Activated CD4-positive, alpha-beta T cell treated with anti-CD3 and anti-CD28 coated beads, Interleukin-2, amount 10 ng/mL, durations not matched to agents 24 days and 14 days (primary cell): ENCODE data around the gene U2AF1L4. TPM values are rescaled to one million over a fixed set of nuclear protein-coding genes. Genes with fewer than 3 reads are reported as not detected.
"Not testable (repeated sequence)": the region's sequence is repeated elsewhere in the genome, so short reads cannot be mapped to it uniquely, and the experiment has no call there.

ENCODE experiments used
- DNase-seq: peaks from one replicate; pipeline ENCODE4 v3.0.0; 2022
- H3K27ac Mint-ChIP-seq: one replicate; pipeline ENCODE4 v1.8.0; 2022; ENCODE audit warnings: mild to moderate bottlenecking, mixed read lengths
- H3K27me3 Mint-ChIP-seq: one replicate; pipeline ENCODE4 v1.8.0; 2022; ENCODE audit warnings: mixed read lengths
- H3K36me3 Mint-ChIP-seq: one replicate; pipeline ENCODE4 v1.8.0; 2022; ENCODE audit warnings: low read depth, mild to moderate bottlenecking, mixed read lengths
- H3K4me1 Mint-ChIP-seq: one replicate; pipeline ENCODE4 v1.8.0; 2021; ENCODE audit warnings: mixed read lengths
- H3K4me3 Mint-ChIP-seq: one replicate; pipeline ENCODE4 v1.8.0; 2022; ENCODE audit warnings: mild to moderate bottlenecking, moderate library complexity, mixed read lengths
- H3K9me3 Mint-ChIP-seq: one replicate; pipeline ENCODE4 v1.8.0; 2021; ENCODE audit warnings: mixed read lengths
- intact Hi-C: fragments of 100-400 bp; cut with micrococcal nuclease; formaldehyde crosslinking; loops from one replicate; pipeline ENCODE4 v1.15.1; 2023
- total RNA-seq: library from RNA; stranded (reverse); gene quantifications from 2 replicates; pipeline ENCODE4 v1.2.3, GENCODE V29; 2022

U2AF1L4 gene
- total RNA-seq, 1 donor from 2014 or later: 26.9 TPM

DNA sequence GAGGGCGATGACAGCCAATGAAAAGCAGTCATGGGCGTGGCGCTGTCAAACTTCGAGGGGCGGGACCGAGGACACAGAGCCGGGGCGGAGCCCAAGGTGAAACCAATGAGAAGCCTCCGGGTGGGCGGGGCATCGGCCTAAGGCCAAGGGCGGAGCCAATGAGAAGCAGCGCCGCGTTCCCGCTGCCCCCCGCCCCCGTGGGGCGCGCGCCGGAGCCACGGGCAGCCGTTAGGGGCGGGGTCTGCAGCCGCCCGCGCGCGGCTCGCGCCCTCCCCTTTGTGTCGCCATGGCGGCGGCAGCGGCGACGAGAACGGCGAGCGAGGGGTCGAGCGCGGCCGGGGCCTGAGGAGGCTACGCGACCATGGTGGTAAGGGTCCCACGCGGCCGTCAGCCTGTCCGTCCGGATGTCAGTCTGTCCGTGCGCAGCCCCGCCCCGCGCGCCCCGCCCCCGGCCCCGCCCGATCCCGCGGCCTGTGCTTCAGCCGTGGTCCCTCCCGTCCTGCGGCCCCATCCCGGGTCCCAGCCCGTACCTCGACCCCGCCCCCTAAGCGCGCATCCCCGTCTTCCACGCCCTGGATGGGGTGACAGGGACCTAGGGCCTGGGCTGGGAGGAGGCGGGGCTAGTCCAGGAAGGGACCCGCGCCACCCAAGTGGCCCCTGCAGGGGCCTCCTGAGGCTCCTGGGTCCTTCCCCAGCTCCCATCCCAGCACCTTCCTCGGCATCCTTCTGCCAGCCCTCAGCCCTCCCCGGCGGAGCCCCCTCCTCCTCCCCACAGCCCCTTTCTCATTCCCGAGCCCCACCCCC lies 30.3 kb upstream of the U2AF1L4 start, which contains the start of gene ARHGAP33:
Gene ARHGAP33 (plus strand): TSS at position 267 of the 804 bp plus-strand sequence. CDS start 95 bp downstream, at position 362.
- Mint-ChIP-seq H3K9me3 (no peaks in the 10 kb centered on the region), H3K4me3 (peak within 1 kb of the TSS; percentile 88), H3K36me3 (peaks cover 8% of the 10 kb centered on the region), H3K27ac (peak within 1 kb of the TSS; percentile 71), H3K27me3 (no peaks in the 10 kb centered on the region), H3K4me1 (peaks cover 26% of the 10 kb centered on the region)
- DNase-seq: peak; percentile 100
- intact Hi-C loops: loop anchor here (1.0 to 5.0 kb wide), 6 partner anchors 17 to 156 kb away; partner anchors contain the start of genes APLP1, PROSER3, PSENEN and U2AF1L4

DNA sequence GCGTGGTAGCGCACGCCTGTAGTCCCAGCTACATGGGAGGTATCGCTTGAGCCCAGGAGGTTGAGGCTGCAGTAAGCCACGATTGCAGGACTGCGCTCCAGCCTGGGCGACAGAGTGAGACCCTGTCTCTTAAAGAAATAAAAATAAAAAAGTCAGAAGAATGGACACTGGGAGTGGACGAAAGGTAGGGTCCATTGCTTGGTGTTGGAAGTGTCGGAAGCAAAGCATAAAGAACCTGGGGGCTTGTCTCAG lies 29.8 kb upstream of the U2AF1L4 start:
- peak overlapping the region; percentile 52 for H3K27ac Mint-ChIP-seq
- H3K4me3 Mint-ChIP-seq: peak overlapping the region; percentile 88
- H3K36me3 Mint-ChIP-seq: peaks cover 10% of the 10 kb centered on the region
- DNase-seq: no peak
- no peaks in the 10 kb centered on the region for H3K27me3 Mint-ChIP-seq
- peaks cover 26% of the 10 kb centered on the region for H3K4me1 Mint-ChIP-seq
- H3K9me3 Mint-ChIP-seq: no peaks in the 10 kb centered on the region
- intact Hi-C loops: loop anchor here (1.0 to 5.0 kb wide), 6 partner anchors 17 to 156 kb away; partner anchors contain the start of genes APLP1, PROSER3, PSENEN and U2AF1L4

DNA sequence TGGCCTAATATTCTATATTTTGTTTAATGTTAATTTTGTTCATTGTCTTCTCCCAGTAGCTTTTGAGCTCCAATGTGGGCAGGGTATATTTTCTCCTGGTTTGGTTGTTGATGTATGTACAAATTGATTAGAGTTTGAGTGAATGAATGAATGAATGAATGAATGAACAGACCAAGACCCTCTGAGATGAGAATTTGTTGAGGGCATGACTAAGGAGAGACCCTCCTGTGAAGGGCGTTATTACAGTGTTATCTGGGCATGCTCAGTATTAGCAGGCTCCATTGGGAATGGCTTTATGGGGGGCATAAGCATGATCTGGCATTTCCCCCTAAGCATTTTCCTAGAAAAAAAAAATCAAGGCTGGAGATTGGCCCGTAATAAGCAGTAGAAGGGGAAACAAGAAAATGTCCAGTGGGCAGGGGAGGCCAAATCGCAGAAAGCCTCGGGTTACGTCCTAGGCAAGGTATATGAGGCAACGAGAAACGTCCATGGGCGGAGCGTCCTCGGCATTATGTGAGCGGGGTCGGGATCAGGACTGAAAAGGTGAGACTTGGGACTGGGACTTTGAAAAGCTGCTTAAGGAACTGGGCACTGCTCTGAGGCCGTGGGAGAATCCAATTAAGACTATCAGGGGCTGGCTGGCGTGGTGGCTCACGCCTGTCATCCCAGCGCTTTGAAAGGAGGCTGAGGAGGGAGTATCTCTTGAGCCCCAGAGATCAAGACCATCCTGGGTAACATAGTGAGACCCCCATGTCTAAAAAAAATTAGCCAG lies 29.2 kb upstream of the U2AF1L4 start:
- intact Hi-C loops: loop anchor here (1.0 to 5.0 kb wide), 6 partner anchors 16 to 157 kb away; partner anchors contain the start of genes APLP1, PROSER3, PSENEN and U2AF1L4
- peaks cover 26% of the 10 kb centered on the region for H3K4me1 Mint-ChIP-seq
- no peaks in the 10 kb centered on the region for H3K27me3 Mint-ChIP-seq
- peaks cover 8% of the 10 kb centered on the region for H3K36me3 Mint-ChIP-seq
- peak overlapping the region; percentile 88 for H3K4me3 Mint-ChIP-seq
- no peak overlapping the region for H3K27ac Mint-ChIP-seq
- no peaks in the 10 kb centered on the region for H3K9me3 Mint-ChIP-seq
- DNase-seq: no peak

DNA sequence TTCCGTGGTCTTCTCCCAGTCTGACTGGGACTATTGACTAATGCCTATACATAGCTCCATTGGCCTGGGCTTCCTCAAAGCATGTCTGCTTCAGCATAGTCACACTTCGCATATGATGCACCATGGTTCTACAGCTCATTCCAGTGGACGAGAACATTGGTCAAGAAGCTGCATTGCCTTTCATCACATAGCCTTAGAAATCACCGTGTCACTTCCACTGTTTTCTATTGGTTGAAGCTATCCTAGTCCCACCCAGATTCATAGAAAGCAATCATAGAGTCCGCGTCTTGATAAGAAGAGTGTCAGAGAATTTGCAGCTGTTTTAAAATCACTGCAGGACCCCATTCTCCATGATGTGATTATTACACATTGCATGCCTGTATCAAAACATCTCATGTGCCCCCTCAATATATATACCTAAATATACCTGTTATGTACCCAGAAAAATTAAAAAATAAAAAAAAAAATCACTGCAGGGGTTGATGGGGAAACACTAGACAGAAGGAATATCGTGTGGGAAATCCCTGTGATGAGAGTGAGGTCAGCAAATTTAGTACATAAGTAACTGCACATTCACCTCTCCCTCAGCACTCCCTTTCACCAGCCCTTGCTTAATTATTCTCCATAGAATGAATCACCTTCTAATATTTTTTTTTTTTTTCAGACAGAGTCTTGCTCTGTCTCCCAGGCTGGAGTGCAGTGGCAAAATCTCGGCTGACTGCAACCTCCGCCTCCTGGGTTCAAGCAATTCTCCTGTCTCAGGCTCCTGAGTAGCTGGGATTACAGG lies 28.0 kb upstream of the U2AF1L4 start:
- H3K27me3 Mint-ChIP-seq: no peaks in the 10 kb centered on the region
- peaks cover 24% of the 10 kb centered on the region for H3K4me1 Mint-ChIP-seq
- peaks cover 9% of the 10 kb centered on the region for H3K36me3 Mint-ChIP-seq
- no peak for DNase-seq
- H3K9me3 Mint-ChIP-seq: no peaks in the 10 kb centered on the region
- H3K4me3 Mint-ChIP-seq: no peak overlapping the region
- intact Hi-C loops: no loop called here
- H3K27ac Mint-ChIP-seq: no peak overlapping the region

DNA sequence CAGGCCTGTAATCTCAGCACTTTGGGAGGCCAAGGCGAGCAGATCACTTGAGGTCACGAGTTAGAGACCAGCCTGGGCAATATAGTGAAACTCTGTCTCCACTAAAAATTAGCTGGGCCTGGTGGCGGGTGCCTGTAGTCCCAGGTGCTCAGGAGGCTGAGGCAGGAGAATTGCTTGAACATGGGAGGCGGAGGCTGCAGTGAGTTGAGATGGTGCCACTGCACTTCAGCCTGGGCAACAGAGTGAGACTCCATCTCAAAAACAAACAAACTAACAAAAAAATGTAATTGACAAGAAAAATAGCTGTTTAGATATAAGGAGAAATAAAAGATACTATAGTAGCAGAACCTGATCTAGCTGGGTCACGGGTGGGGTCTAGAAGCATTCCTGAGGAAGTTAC lies 27.1 kb upstream of the U2AF1L4 start:
- intact Hi-C loops, H3K27me3 Mint-ChIP-seq, DNase-seq, H3K27ac Mint-ChIP-seq, H3K4me3 Mint-ChIP-seq, H3K9me3 Mint-ChIP-seq: not testable (repeated sequence)
- peaks cover 23% of the 10 kb centered on the region for H3K4me1 Mint-ChIP-seq
- peaks cover 11% of the 10 kb centered on the region for H3K36me3 Mint-ChIP-seq

DNA sequence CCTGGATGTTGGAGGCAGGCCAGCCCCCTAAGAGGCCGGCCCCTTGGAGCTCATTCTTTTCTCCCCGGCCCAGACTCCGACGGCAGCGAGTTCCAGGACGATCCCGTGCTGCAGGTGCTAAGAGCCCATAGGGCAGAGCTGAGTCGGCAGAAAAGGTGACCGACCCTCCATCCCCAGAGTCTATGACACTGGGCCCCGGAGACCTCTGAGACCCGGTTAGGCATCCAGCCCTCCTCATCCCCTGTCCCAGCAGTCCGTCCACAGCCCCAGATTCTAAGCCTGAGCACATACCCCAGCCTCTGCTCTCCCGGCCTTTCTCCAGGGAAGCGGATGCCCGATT lies 22.8 kb upstream of the U2AF1L4 start:
- no peaks in the 10 kb centered on the region for H3K27me3 Mint-ChIP-seq
- H3K36me3 Mint-ChIP-seq: peaks cover 22% of the 10 kb centered on the region

DNA sequence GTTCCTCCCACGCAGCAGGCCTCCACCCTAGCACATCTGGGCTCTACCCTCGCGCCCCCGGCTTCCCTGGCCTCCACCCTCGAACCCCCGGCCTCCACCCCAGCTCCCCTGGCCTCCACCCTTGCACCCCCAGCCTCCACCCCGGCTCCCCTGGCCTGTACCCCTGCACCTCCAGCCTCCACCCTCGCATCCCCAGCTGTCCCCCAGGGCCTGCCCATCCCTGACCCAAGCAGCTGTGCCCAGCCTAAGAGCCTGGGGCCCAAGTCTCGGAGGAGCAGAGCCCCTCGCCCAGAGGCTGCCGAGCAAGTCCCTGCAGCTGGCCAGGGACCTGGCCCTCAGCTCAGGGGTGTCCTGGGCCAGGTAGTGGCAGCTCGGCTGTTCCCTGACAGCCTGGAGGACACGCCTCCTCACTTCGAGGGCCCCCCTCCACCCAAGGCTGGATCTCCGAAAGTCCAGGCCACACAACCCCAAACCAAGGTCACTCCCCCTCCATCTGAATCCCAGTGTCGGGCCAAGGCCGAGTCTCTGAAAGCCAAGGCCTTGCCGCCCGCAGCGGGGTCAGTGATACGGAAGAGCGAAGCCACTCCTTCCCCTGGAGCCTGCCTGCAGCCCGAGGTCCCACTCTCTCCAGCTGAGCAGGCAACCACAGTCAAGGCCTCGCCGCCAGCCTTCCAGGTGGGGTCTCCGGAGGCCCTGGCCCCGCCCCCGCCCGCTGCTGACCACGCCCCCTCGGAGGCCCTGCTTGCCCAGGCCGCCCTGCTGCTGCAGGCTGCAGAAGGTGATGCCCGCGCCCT lies 22.3 kb upstream of the U2AF1L4 start:
- intact Hi-C loops: no loop called here

More for the DNA sequence above, 22.8 kb upstream of the U2AF1L4 start:
- Mint-ChIP-seq H3K4me3 (no peak overlapping the region), H3K27ac (no peak overlapping the region), H3K4me1 (no peaks in the 10 kb centered on the region), H3K9me3 (no peaks in the 10 kb centered on the region)
- intact Hi-C loops: no loop called here
- DNase-seq: no peak

DNA sequence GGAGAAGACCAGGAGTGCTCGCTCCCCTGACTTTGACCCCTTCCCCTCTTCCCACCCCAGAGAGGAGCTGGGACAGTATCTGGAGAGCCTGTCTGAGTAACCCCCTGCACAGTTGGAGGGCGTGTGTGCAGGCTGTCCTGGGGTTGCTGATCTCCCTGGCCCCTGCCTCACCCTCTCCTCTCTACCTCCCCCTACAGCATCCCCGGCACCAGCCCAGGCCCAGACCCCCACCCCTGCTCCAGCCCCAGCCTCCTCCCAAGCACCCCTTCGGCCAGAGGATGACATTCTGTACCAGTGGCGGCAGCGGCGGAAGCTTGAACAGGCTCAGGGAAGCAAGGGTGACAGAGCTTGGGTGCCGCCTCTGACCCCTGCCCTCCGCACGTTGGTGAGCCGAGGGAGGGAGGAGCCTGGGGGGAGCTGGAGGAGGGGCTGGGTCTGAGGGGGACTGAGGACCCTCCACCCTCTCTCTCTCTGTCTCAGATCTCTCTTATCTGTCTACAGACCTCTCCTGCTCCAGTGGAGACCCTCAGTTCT lies 21.4 kb upstream of the U2AF1L4 start:
- no peak overlapping the region for H3K4me3 Mint-ChIP-seq
- H3K36me3 Mint-ChIP-seq: peaks cover 27% of the 10 kb centered on the region

More for the DNA sequence above, 22.3 kb upstream of the U2AF1L4 start:
- no peaks in the 10 kb centered on the region for H3K27me3 Mint-ChIP-seq
- no peaks in the 10 kb centered on the region for H3K9me3 Mint-ChIP-seq
- peaks cover 22% of the 10 kb centered on the region for H3K36me3 Mint-ChIP-seq
- DNase-seq: no peak
- no peak overlapping the region for H3K4me3 Mint-ChIP-seq
- no peak overlapping the region for H3K27ac Mint-ChIP-seq
- H3K4me1 Mint-ChIP-seq: no peaks in the 10 kb centered on the region

DNA sequence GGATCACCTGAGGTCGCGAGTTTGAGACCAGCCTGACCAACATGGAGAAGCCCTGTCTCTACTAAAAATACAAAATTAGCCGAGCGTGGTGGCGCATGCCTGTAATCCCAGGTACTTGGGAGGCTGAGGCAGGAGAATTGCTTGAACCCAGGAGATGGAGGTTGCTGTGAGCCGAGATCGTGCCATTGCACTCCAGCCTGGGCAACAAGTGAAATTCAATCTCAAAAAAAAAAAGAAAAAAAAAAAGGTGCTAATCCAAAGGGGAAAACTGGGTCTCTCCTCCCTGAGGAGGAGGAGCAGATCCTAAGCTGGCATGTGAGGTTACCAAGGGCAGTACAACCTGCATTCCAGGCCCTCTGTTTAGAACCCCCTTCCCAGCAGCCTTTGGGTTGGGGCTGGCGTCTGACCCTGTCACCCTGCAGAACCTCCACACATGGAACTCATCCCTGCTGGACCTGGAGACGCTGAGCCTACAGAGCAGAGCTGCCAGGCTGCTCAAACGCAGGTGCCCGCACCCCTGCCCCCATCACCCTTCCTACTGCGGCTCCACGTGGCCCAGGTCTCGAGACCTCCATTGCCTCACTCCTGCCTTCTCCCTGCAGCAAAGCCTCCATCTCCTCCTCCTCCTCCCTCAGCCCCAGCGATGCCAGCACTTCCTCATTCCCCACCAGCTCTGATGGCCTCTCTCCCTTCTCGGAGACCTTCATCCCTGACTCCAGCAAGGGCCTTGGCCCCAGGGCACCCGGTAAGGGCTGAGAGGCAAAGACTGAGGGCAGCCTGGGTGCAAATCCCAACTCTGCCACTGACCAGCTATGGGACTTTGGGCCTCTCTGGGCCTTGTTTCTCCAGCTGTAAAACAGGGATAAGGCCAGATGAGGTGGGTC lies 19.5 kb upstream of the U2AF1L4 start:
- Mint-ChIP-seq H3K4me3 (no peak overlapping the region), H3K4me1 (peaks cover 2% of the 10 kb centered on the region), H3K27me3 (no peaks in the 10 kb centered on the region), H3K36me3 (peaks cover 32% of the 10 kb centered on the region), H3K27ac (no peak overlapping the region), H3K9me3 (no peaks in the 10 kb centered on the region)
- no peak for DNase-seq
- intact Hi-C loops: no loop called here

More for the DNA sequence above, 21.4 kb upstream of the U2AF1L4 start:
- no peak for DNase-seq
- no peak overlapping the region for H3K27ac Mint-ChIP-seq
- no peaks in the 10 kb centered on the region for H3K27me3 Mint-ChIP-seq
- no peaks in the 10 kb centered on the region for H3K4me1 Mint-ChIP-seq
- intact Hi-C loops: no loop called here
- no peaks in the 10 kb centered on the region for H3K9me3 Mint-ChIP-seq

DNA sequence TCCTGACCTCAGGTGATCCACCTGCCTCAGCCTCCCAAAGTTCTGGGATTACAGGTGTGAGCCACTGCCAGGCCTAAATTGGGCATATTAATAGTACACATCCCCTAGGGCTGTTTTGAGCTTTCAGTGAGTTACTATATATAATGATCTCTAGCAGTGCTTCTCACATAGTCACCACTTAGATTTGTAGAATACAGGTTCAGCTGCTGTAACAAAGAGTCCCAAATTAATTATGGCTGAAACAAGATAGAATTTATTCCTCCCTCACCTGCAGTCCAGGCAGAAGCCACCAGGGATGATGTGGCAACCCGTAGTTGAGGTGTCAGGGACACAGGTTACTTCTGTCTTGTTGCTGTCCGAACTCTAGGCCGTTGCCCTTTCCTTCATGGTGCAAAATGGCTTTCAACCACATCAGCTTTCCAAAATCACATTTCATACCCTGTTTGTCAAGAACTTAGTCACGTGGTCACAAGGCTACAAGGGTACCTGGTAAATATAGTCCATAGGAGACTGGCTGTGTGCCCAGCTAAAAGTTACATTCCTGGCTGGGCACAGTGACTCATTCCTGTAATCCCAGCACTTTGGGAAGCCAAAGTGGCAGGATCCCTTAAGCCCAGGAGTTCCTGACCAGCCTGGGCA lies 15.6 kb upstream of the U2AF1L4 start:
- H3K4me3 Mint-ChIP-seq: no peak overlapping the region

DNA sequence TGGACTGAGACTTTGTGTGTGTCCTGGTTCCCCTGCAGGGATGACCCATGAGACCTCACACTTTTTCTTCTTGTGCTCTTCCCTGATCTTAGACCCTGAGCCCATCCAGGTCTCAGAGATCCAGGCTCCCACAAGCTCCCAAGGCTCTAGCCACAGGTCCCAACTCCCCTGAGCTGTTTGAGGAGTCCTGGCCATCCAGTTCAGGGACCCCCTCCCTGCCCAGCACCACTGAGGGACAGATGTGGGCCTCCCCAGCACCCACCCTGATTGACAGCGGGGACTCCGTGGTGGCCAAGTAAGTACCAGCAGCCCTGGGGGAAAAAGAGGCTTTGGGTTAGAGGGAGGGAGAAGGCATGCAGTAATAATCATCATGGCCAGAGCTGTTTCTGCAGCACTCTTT lies 14.5 kb upstream of the U2AF1L4 start:
- intact Hi-C loops: loop anchor here (5.0 kb wide), 2 partner anchors 67 to 143 kb away; partner anchors contain the start of genes HCST and NFKBID
- Mint-ChIP-seq H3K4me3 (peak overlapping the region; percentile 95), H3K27ac (no peak overlapping the region), H3K9me3 (no peaks in the 10 kb centered on the region), H3K27me3 (peaks cover 2% of the 10 kb centered on the region), H3K4me1 (peaks cover 25% of the 10 kb centered on the region), H3K36me3 (peaks cover 32% of the 10 kb centered on the region)
- DNase-seq: no peak

More for the DNA sequence above, 15.6 kb upstream of the U2AF1L4 start:
- peaks cover 19% of the 10 kb centered on the region for H3K4me1 Mint-ChIP-seq
- intact Hi-C loops: no loop called here
- peaks cover 2% of the 10 kb centered on the region for H3K27me3 Mint-ChIP-seq
- no peaks in the 10 kb centered on the region for H3K9me3 Mint-ChIP-seq
- no peak overlapping the region for H3K27ac Mint-ChIP-seq
- H3K36me3 Mint-ChIP-seq: peaks cover 31% of the 10 kb centered on the region
- DNase-seq: no peak
